Measurements from ENCODE around the gene AKAP13. TPM values are rescaled to one million over a fixed set of nuclear protein-coding genes. Genes with fewer than 3 reads are reported as not detected.

The AKAP13 gene
- total RNA-seq, 1 donor from 2014 or later = 73.8 TPM

- no peaks in the 10 kb centered on the region for H3K79me2 ChIP-seq (ENCODE audit: low read depth)
- peak overlapping the region; percentile 93 for H3K27ac ChIP-seq
- Mint-ChIP-seq H3K4me3 (peak overlapping the region; percentile 79), H3K9me3 (no peaks in the 10 kb centered on the region), H3K27ac (peak overlapping the region; percentile 100), H3K4me1 (peaks cover 88% of the 10 kb centered on the region), H3K27me3 (ENCODE audit: insufficient read depth, low read depth) (peaks cover 9% of the 10 kb centered on the region), H3K36me3 (peaks cover 37% of the 10 kb centered on the region)
- H3F3A ChIP-seq (ENCODE audit: low read depth) = peaks cover 48% of the 10 kb centered on the region
- H3K4me1 ChIP-seq = peaks cover 46% of the 10 kb centered on the region
- H3K27me3 ChIP-seq = no peaks in the 10 kb centered on the region
- H3K36me3 ChIP-seq = no peaks in the 10 kb centered on the region
- TF ChIP-seq EZH2 (IDR thresholded peaks at IDR 0.05) (no peak), EZH2phosphoT487 (IDR thresholded peaks at IDR 0.05) (no peak)
- TF ChIP-seq, protein P1, sequence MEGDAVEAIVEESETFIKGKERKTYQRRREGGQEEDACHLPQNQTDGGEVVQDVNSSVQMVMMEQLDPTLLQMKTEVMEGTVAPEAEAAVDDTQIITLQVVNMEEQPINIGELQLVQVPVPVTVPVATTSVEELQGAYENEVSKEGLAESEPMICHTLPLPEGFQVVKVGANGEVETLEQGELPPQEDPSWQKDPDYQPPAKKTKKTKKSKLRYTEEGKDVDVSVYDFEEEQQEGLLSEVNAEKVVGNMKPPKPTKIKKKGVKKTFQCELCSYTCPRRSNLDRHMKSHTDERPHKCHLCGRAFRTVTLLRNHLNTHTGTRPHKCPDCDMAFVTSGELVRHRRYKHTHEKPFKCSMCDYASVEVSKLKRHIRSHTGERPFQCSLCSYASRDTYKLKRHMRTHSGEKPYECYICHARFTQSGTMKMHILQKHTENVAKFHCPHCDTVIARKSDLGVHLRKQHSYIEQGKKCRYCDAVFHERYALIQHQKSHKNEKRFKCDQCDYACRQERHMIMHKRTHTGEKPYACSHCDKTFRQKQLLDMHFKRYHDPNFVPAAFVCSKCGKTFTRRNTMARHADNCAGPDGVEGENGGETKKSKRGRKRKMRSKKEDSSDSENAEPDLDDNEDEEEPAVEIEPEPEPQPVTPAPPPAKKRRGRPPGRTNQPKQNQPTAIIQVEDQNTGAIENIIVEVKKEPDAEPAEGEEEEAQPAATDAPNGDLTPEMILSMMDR (IDR thresholded peaks at IDR 0.05) = no peak
- H3K4me2 ChIP-seq = peak overlapping the region; percentile 81
- peak; percentile 58 for DNase-seq (ENCODE audit: low spot score)
- H2AFZ ChIP-seq (replicated peaks) = no peak overlapping the region
- peak overlapping the region; percentile 42 for H3K4me3 ChIP-seq
- no peaks in the 10 kb centered on the region for H4K20me1 ChIP-seq (ENCODE audit: low read depth)
- H3K9me3 ChIP-seq (ENCODE audit: low read depth) = no peaks in the 10 kb centered on the region
- no peak overlapping the region for H3K9ac ChIP-seq
These were observed 370.2 kb downstream of the AKAP13 start for GRCh38 chr15:85750319-85751290.

- H3K9me3 Mint-ChIP-seq = no peaks in the 10 kb centered on the region
- DNase-seq (ENCODE audit: low spot score) = peak; percentile 84
- H3K4me1 Mint-ChIP-seq = peaks cover 79% of the 10 kb centered on the region
- peak overlapping the region; percentile 62 for H2AFZ ChIP-seq (replicated peaks)
- peak overlapping the region; percentile 42 for H3K4me3 ChIP-seq
- H4K20me1 ChIP-seq (ENCODE audit: low read depth) = no peaks in the 10 kb centered on the region
- H3K36me3 Mint-ChIP-seq = peaks cover 30% of the 10 kb centered on the region
- peak overlapping the region; percentile 79 for H3K4me3 Mint-ChIP-seq
- peaks cover 8% of the 10 kb centered on the region for H3K27me3 Mint-ChIP-seq (ENCODE audit: insufficient read depth, low read depth)
- no peak overlapping the region for H3K9ac ChIP-seq
- H3K79me2 ChIP-seq (ENCODE audit: low read depth) = no peaks in the 10 kb centered on the region
- peaks cover 46% of the 10 kb centered on the region for H3K4me1 ChIP-seq
- no peaks in the 10 kb centered on the region for H3K9me3 ChIP-seq (ENCODE audit: low read depth)
- peaks cover 48% of the 10 kb centered on the region for H3F3A ChIP-seq (ENCODE audit: low read depth)
- H3K27me3 ChIP-seq = no peaks in the 10 kb centered on the region
- H3K27ac Mint-ChIP-seq = peak overlapping the region; percentile 100
- TF ChIP-seq, protein P1 (IDR thresholded peaks at IDR 0.05) = no peak
- no peak for TF ChIP-seq EZH2phosphoT487 (IDR thresholded peaks at IDR 0.05)
- no peak for TF ChIP-seq EZH2 (IDR thresholded peaks at IDR 0.05)
- H3K36me3 ChIP-seq = no peaks in the 10 kb centered on the region
- peak overlapping the region; percentile 81 for H3K4me2 ChIP-seq
- H3K27ac ChIP-seq = peak overlapping the region; percentile 93
These were observed 371.1 kb downstream of the AKAP13 start for GRCh38 chr15:85751291-85752123.

GRCh38 chr15:85752124-85752475 lies 371.7 kb downstream of the AKAP13 start:
- Histone ChIP-seq H3K79me2 (ENCODE audit: low read depth) (no peaks in the 10 kb centered on the region), H3K4me3 (peak overlapping the region; percentile 42), H2AFZ (replicated peaks) (no peak overlapping the region), H3K27ac (peak overlapping the region; percentile 93), H4K20me1 (ENCODE audit: low read depth) (no peaks in the 10 kb centered on the region), H3K4me1 (peaks cover 46% of the 10 kb centered on the region), H3K9me3 (ENCODE audit: low read depth) (no peaks in the 10 kb centered on the region), H3F3A (ENCODE audit: low read depth) (peaks cover 48% of the 10 kb centered on the region), H3K9ac (no peak overlapping the region), H3K27me3 (no peaks in the 10 kb centered on the region), H3K36me3 (no peaks in the 10 kb centered on the region), H3K4me2 (peak overlapping the region; percentile 81)
- peaks cover 7% of the 10 kb centered on the region for H3K27me3 Mint-ChIP-seq (ENCODE audit: insufficient read depth, low read depth)
- peaks cover 73% of the 10 kb centered on the region for H3K4me1 Mint-ChIP-seq
- peak; percentile 56 for DNase-seq (ENCODE audit: low spot score)
- no peaks in the 10 kb centered on the region for H3K9me3 Mint-ChIP-seq
- H3K36me3 Mint-ChIP-seq = peaks cover 25% of the 10 kb centered on the region
- H3K27ac Mint-ChIP-seq = peak overlapping the region; percentile 100
- H3K4me3 Mint-ChIP-seq = peak overlapping the region; percentile 79
- TF ChIP-seq, protein P1 (IDR thresholded peaks at IDR 0.05) = no peak
- no peak for TF ChIP-seq EZH2phosphoT487 (IDR thresholded peaks at IDR 0.05)
- no peak for TF ChIP-seq EZH2 (IDR thresholded peaks at IDR 0.05)

Measured in neural progenitor cell (in vitro differentiated cells).